ENCODE data around the gene DOCK9. TPM values are rescaled to one million over a fixed set of nuclear protein-coding genes. Genes with fewer than 3 reads are reported as not detected.
"Not testable (repeated sequence)": the region's sequence is repeated elsewhere in the genome, so short reads cannot be mapped to it uniquely, and the experiment has no call there.

The DOCK9 gene
- total and polyA plus RNA-seq, 2 experiments from 2014 or later, result 16.4 to 38.9 TPM

- H3K79me2 ChIP-seq, result no peaks in the 10 kb centered on the region
- no peak overlapping the region for H3K4me3 ChIP-seq
- 67% methylated on average over 9 of the region's 9 CpGs for WGBS (ENCODE audit: low lambda C conversion rate, missing lambda C conversion rate)
- H2AFZ ChIP-seq, result no peak overlapping the region
- H4K20me1 ChIP-seq (ENCODE audit: insufficient read depth, poor library complexity, severe bottlenecking), result no peaks in the 10 kb centered on the region
- H3K27me3 ChIP-seq, result no peaks in the 10 kb centered on the region
- no peaks in the 10 kb centered on the region for H3K9me3 ChIP-seq (ENCODE audit: low read depth)
- no peak overlapping the region for H3K4me2 ChIP-seq
- peaks cover 13% of the 10 kb centered on the region for H3K4me1 ChIP-seq (ENCODE audit: insufficient read depth)
- H3K27ac ChIP-seq, result no peak overlapping the region
- H3K9me2 ChIP-seq (replicated peaks; ENCODE audit: insufficient read depth), result no peaks in the 10 kb centered on the region
- no peaks in the 10 kb centered on the region for H3K36me3 ChIP-seq (replicated peaks; ENCODE audit: insufficient read depth, low read depth)
- no peak for TF ChIP-seq EZH2phosphoT487 (IDR thresholded peaks at IDR 0.05; ENCODE audit: low read depth, severe bottlenecking, unreplicated experiment)
- TF ChIP-seq, protein P1, sequence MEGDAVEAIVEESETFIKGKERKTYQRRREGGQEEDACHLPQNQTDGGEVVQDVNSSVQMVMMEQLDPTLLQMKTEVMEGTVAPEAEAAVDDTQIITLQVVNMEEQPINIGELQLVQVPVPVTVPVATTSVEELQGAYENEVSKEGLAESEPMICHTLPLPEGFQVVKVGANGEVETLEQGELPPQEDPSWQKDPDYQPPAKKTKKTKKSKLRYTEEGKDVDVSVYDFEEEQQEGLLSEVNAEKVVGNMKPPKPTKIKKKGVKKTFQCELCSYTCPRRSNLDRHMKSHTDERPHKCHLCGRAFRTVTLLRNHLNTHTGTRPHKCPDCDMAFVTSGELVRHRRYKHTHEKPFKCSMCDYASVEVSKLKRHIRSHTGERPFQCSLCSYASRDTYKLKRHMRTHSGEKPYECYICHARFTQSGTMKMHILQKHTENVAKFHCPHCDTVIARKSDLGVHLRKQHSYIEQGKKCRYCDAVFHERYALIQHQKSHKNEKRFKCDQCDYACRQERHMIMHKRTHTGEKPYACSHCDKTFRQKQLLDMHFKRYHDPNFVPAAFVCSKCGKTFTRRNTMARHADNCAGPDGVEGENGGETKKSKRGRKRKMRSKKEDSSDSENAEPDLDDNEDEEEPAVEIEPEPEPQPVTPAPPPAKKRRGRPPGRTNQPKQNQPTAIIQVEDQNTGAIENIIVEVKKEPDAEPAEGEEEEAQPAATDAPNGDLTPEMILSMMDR (IDR thresholded peaks at IDR 0.05; ENCODE audit: poor library complexity), result no peak
- TF ChIP-seq EZH2 (IDR thresholded peaks at IDR 0.05; ENCODE audit: borderline replicate concordance), result no peak
- no peak for DNase-seq (ENCODE audit: low spot score)
Measured at GRCh38 chr13:98896083-98896867, 81.6 kb downstream of the DOCK9 start.

DNA sequence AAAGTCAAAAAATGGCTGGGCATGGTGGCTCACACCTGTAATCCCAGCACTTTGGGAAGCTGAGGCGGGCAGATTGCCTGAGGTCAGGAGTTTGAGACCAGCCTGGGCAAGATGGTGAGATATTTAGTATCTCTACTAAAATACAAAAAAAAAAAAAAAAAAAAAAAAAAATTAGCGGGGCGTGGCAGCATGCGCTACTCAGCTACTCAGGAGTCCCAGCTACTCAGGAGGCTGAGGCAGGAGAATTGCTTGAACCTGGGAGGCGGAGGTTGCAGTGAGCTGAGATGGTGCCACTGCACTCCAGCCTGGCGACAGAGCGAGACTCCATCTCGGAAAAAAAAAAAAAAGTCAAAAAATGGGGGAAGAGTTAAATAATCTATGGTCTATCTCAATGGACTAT is 83.0 kb downstream of the DOCK9 start:
- H3K4me1 ChIP-seq (ENCODE audit: insufficient read depth), result peaks cover 18% of the 10 kb centered on the region
- DNase-seq (ENCODE audit: low spot score); H3K4me2 ChIP-seq; H3K79me2 ChIP-seq; H3K27ac ChIP-seq; H3K27me3 ChIP-seq; H4K20me1 ChIP-seq (ENCODE audit: insufficient read depth, poor library complexity, severe bottlenecking); H3K9me3 ChIP-seq (ENCODE audit: low read depth); H3K9me2 ChIP-seq (replicated peaks; ENCODE audit: insufficient read depth); H3K4me3 ChIP-seq; H2AFZ ChIP-seq; H3K36me3 ChIP-seq (replicated peaks; ENCODE audit: insufficient read depth, low read depth): not testable (repeated sequence)
- 98% methylated on average over 8 of the region's 8 CpGs for WGBS (ENCODE audit: low lambda C conversion rate, missing lambda C conversion rate)

DNA sequence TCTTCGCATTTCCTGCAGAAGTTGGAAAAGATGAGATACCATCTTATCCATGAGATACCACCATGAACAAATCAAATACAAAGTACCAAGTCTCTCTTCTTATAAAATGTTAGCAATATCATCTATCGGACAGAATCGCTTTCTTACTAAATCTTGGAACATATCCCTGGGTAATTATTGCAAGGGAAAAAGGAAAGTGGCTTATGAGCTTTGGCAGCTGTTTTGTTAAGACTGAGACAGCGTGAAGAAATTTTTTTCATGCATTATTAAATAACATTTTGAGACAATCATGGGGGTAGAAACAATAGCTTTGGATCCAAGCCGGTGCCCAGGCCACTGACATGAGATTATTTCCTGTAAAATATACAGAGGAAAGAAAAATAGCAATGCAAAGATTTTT is 84.5 kb downstream of the DOCK9 start:
- Histone ChIP-seq H3K9me3 (ENCODE audit: low read depth) (no peaks in the 10 kb centered on the region), H3K4me2 (peak overlapping the region; percentile 22), H3K4me3 (no peak overlapping the region), H2AFZ (no peak overlapping the region), H3K4me1 (ENCODE audit: insufficient read depth) (peaks cover 18% of the 10 kb centered on the region), H3K27ac (no peak overlapping the region), H3K36me3 (replicated peaks; ENCODE audit: insufficient read depth, low read depth) (no peaks in the 10 kb centered on the region), H3K79me2 (no peaks in the 10 kb centered on the region), H4K20me1 (ENCODE audit: insufficient read depth, poor library complexity, severe bottlenecking) (no peaks in the 10 kb centered on the region), H3K9me2 (replicated peaks; ENCODE audit: insufficient read depth) (no peaks in the 10 kb centered on the region), H3K27me3 (no peaks in the 10 kb centered on the region)
- 76% methylated on average over 5 of the region's 5 CpGs for WGBS (ENCODE audit: low lambda C conversion rate, missing lambda C conversion rate)
- no peak for TF ChIP-seq EZH2 (IDR thresholded peaks at IDR 0.05; ENCODE audit: borderline replicate concordance)
- no peak for TF ChIP-seq EZH2phosphoT487 (IDR thresholded peaks at IDR 0.05; ENCODE audit: low read depth, severe bottlenecking, unreplicated experiment)
- TF ChIP-seq, protein P1 (IDR thresholded peaks at IDR 0.05; ENCODE audit: poor library complexity), result no peak
- no peak for DNase-seq (ENCODE audit: low spot score)

DNA sequence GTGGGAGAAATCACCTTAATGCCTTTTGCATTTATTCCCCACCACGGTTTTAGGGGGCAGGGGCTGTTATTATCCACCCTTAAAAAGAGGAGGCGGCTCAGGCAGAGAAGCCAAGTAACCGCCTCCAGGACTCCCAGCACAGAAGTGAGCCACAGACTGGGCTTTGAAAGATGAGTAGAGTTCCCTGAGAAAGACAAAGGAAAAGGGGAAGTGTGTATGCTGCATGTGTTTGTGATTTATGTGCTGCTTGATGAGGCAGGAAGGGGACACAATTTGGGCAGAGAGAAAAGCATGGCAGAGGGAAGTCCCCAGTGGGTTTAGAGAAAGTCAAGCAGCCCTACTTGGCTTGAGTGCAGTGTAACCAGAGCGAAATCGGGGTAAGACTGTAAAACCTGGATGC is 85.0 kb downstream of the DOCK9 start:
- WGBS (ENCODE audit: low lambda C conversion rate, missing lambda C conversion rate), result 46% methylated on average over 5 of the region's 5 CpGs
- Histone ChIP-seq H3K27ac (peak overlapping the region; percentile 18), H3K79me2 (no peaks in the 10 kb centered on the region), H3K4me2 (peak overlapping the region; percentile 22), H3K36me3 (replicated peaks; ENCODE audit: insufficient read depth, low read depth) (no peaks in the 10 kb centered on the region), H3K4me3 (no peak overlapping the region), H3K9me3 (ENCODE audit: low read depth) (no peaks in the 10 kb centered on the region), H4K20me1 (ENCODE audit: insufficient read depth, poor library complexity, severe bottlenecking) (no peaks in the 10 kb centered on the region), H2AFZ (no peak overlapping the region), H3K4me1 (ENCODE audit: insufficient read depth) (peaks cover 18% of the 10 kb centered on the region), H3K9me2 (replicated peaks; ENCODE audit: insufficient read depth) (no peaks in the 10 kb centered on the region), H3K27me3 (no peaks in the 10 kb centered on the region)
- TF ChIP-seq EZH2 (IDR thresholded peaks at IDR 0.05; ENCODE audit: borderline replicate concordance) (no peak), EZH2phosphoT487 (IDR thresholded peaks at IDR 0.05; ENCODE audit: low read depth, severe bottlenecking, unreplicated experiment) (no peak)
- TF ChIP-seq, protein P1 (IDR thresholded peaks at IDR 0.05; ENCODE audit: poor library complexity), result no peak
- DNase-seq (ENCODE audit: low spot score), result no peak

All from hepatocyte (in vitro differentiated cells).